GM23338 (cell line): Measurements from ENCODE around the gene GID4. TPM values are rescaled to one million over a fixed set of nuclear protein-coding genes. Genes with fewer than 3 reads are reported as not detected.

Source experiments
- ATAC-seq: fragments of 200-7000 bp; cut with Tn5 transposase; 3 replicates; pipeline ENCODE4 v1.9.1; 2020
- DNase-seq: peaks from one replicate; pipeline ENCODE4 v3.0.0-alpha.2; 2015; ENCODE audit warnings: low spot score
- H2AFZ ChIP-seq: fragments of 200-600 bp; sonication (generic); 2 replicates; pipeline ENCODE4 v1.8.0; 2016; ENCODE audit warnings: antibody characterized with exemption, mild to moderate bottlenecking, moderate library complexity
- H3F3A ChIP-seq: fragments of 200-600 bp; sonication (generic); replicated peaks from 2 replicates; pipeline ENCODE4 v1.8.0; 2017; ENCODE audit warnings: antibody characterized with exemption, mixed run types, low read depth
- H3K27ac ChIP-seq: fragments of 200-600 bp; sonication (generic); 2 replicates; pipeline ENCODE4 v1.6.1; 2016; ENCODE audit warnings: low read depth
- H3K27me3 ChIP-seq: fragments of 200-600 bp; sonication (generic); 2 replicates; pipeline ENCODE4 v1.8.0; 2016; ENCODE audit warnings: mild to moderate bottlenecking, mixed run types, moderate library complexity; ENCODE audit not compliant: insufficient read depth
- H3K36me3 ChIP-seq: fragments of 200-600 bp; sonication (generic); 2 replicates; pipeline ENCODE4 v1.8.0; 2016; ENCODE audit warnings: mild to moderate bottlenecking; ENCODE audit not compliant: insufficient read depth
- H3K4me1 ChIP-seq: fragments of 200-600 bp; sonication (generic); 2 replicates; pipeline ENCODE4 v1.8.0; 2016; ENCODE audit warnings: mild to moderate bottlenecking, moderate library complexity; ENCODE audit not compliant: insufficient read depth
- H3K4me2 ChIP-seq: fragments of 200-600 bp; sonication (generic); 2 replicates; pipeline ENCODE4 v1.7.1; 2017; ENCODE audit warnings: mixed run types
- H3K4me3 ChIP-seq: fragments of 200-600 bp; sonication (generic); 2 replicates; pipeline ENCODE4 v1.6.1; 2016; ENCODE audit warnings: mixed run types
- H3K79me2 ChIP-seq: fragments of 200-600 bp; sonication (generic); replicated peaks from 2 replicates; pipeline ENCODE4 v1.8.0; 2017; ENCODE audit warnings: mild to moderate bottlenecking; ENCODE audit not compliant: insufficient read depth
- H3K9me2 ChIP-seq: fragments of 200-600 bp; sonication (generic); 2 replicates; pipeline ENCODE4 v1.8.0; 2017; ENCODE audit not compliant: insufficient read depth
- H4K20me1 ChIP-seq: fragments of 200-600 bp; sonication (generic); replicated peaks from 2 replicates; pipeline ENCODE4 v1.8.0; 2017; ENCODE audit warnings: mild to moderate bottlenecking; ENCODE audit not compliant: insufficient read depth
- H3K27ac Mint-ChIP-seq: 2 replicates; pipeline ENCODE4 v1.8.0; 2020; ENCODE audit warnings: inconsistent platforms, mild to moderate bottlenecking, moderate library complexity, mixed read lengths
- H3K27me3 Mint-ChIP-seq: 3 replicates; pipeline ENCODE4 v1.8.0; 2022; ENCODE audit warnings: low read depth, mild to moderate bottlenecking, moderate library complexity, mixed read lengths, inconsistent platforms; ENCODE audit not compliant: insufficient read depth, poor library complexity
- H3K36me3 Mint-ChIP-seq: 3 replicates; pipeline ENCODE4 v1.8.0; 2021; ENCODE audit warnings: low read depth, mild to moderate bottlenecking, inconsistent platforms, moderate library complexity, mixed read lengths
- H3K4me1 Mint-ChIP-seq: 3 replicates; pipeline ENCODE4 v1.8.0; 2020; ENCODE audit warnings: mild to moderate bottlenecking, inconsistent platforms, mixed read lengths
- H3K4me3 Mint-ChIP-seq: 3 replicates; pipeline ENCODE4 v1.8.0; 2021; ENCODE audit warnings: moderate library complexity, mild to moderate bottlenecking, inconsistent platforms, mixed read lengths
- H3K9me3 Mint-ChIP-seq: 3 replicates; pipeline ENCODE4 v1.8.0; 2020; ENCODE audit warnings: moderate library complexity, mild to moderate bottlenecking, inconsistent platforms, mixed read lengths
- EZH2 ChIP-seq: fragments of 200-600 bp; sonication (generic); IDR thresholded peaks from one replicate; pipeline ENCODE4 v1.8.0; 2017; ENCODE audit warnings: antibody characterized with exemption, mild to moderate bottlenecking, low read depth; ENCODE audit not compliant: unreplicated experiment
- EZH2phosphoT487 ChIP-seq: fragments of 200-600 bp; sonication (generic); IDR thresholded peaks from one replicate; pipeline ENCODE4 v1.8.1; 2018; ENCODE audit warnings: antibody characterized with exemption; ENCODE audit not compliant: unreplicated experiment
- JUNB ChIP-seq: IDR thresholded peaks from one replicate; pipeline ENCODE4 v1.6.1; 2016; ENCODE audit warnings: antibody characterized with exemption; ENCODE audit not compliant: unreplicated experiment
- POLR2AphosphoS5 ChIP-seq: IDR thresholded peaks from 2 replicates; pipeline ENCODE4 v1.6.1; 2016; ENCODE audit warnings: antibody characterized with exemption, low read depth
- STAT1 ChIP-seq: IDR thresholded peaks from one replicate; pipeline ENCODE4 v1.6.1; 2016; ENCODE audit warnings: antibody characterized with exemption; ENCODE audit not compliant: unreplicated experiment
- ZNF114 ChIP-seq: fragments of 250-450 bp; sonication (Bioruptor Pico); IDR thresholded peaks from 2 replicates; pipeline ENCODE4 v1.5.0; 2020; ENCODE audit warnings: mild to moderate bottlenecking, moderate library complexity
- ZNF331 ChIP-seq: fragments of 250-450 bp; sonication (Bioruptor Pico); IDR thresholded peaks from 2 replicates; pipeline ENCODE4 v1.5.0; 2020; ENCODE audit warnings: low read depth, mild to moderate bottlenecking, moderate library complexity
- polyA plus RNA-seq: library from polyadenylated mRNA; unstranded; fragments of >200 nt; fragmentation: Nextera tagmentation; extraction: Ambion mirVana; gene quantifications from 2 replicates; pipeline ENCODE4 v1.2.1, GENCODE V29; 2016
- total RNA-seq: library from RNA; depleted of rRNA; stranded (reverse); fragments of >200 nt; shearing (Covaris generic); gene quantifications from 2 replicates; pipeline ENCODE4 v1.2.3, GENCODE V29; 2014
- TF ChIP-seq, protein P1 (sequence below), 2 experiments: fragments of 200-600 bp in 1 of 2; sonication (generic) in 1 of 2; conservative IDR thresholded peaks; 2 replicates each; pipeline versions ENCODE4 v1.5.1 to v1.6.1; 2016 to 2017; ENCODE audit warnings: antibody characterized with exemption in 2 of 2, low read depth in 2 of 2, mild to moderate bottlenecking in 2 of 2, moderate library complexity in 1 of 2
- TF ChIP-seq, protein P2 (sequence below): IDR thresholded peaks from 2 replicates; pipeline ENCODE4 v1.6.1; 2016; ENCODE audit warnings: antibody characterized with exemption
- TF ChIP-seq, protein P3 (sequence below): fragments of 250-450 bp; sonication (Bioruptor Pico); IDR thresholded peaks from 2 replicates; pipeline ENCODE4 v1.5.0; 2020; ENCODE audit warnings: mild to moderate bottlenecking, moderate library complexity

The GID4 gene
- total and polyA plus RNA-seq, 2 experiments from 2014 or later: 6.3 to 11.2 TPM

DNA sequence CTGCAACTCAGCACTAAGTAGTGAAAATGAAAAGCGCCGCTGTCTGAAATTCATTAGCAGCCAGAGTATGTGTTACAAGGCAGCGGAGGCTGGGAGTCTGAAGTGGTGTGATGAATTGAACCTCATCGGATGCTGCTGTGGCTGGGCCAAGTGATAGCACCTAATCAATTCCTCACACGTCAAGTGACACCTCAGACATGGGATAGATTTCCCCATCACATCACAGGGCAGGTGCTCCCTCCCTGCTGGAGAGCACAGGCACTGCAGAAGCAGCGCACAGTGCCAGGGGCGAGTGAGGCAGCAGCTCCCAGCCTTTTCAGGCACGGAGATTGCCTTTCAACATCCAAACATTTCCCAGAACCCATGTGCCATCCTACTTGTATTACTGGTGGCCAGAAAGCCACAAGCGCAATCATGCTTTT is 34.3 kb upstream of the GID4 start:
- Mint-ChIP-seq H3K36me3 (no peaks in the 10 kb centered on the region), H3K4me3 (no peak overlapping the region), H3K27ac (no peak overlapping the region), H3K4me1 (peaks cover 8% of the 10 kb centered on the region; the same call in 2 of the 3 replicates), H3K27me3 (peaks cover 7% of the 10 kb centered on the region), H3K9me3 (no peaks in the 10 kb centered on the region)
- Histone ChIP-seq H3K9me2 (no peaks in the 10 kb centered on the region), H2AFZ (no peak overlapping the region), H3K27me3 (no peaks in the 10 kb centered on the region), H4K20me1 (no peaks in the 10 kb centered on the region), H3K4me2 (no peak overlapping the region), H3K36me3 (no peaks in the 10 kb centered on the region), H3K27ac (no peak overlapping the region), H3F3A (no peaks in the 10 kb centered on the region), H3K4me3 (no peak overlapping the region), H3K79me2 (no peaks in the 10 kb centered on the region), H3K4me1 (no peaks in the 10 kb centered on the region)
- DNase-seq: peak; percentile 67
- TF ChIP-seq ZNF331 (CRISPR knock-in tag) (no peak), EZH2phosphoT487 (no peak), POLR2AphosphoS5 (no peak)
- TF ChIP-seq, protein P1, sequence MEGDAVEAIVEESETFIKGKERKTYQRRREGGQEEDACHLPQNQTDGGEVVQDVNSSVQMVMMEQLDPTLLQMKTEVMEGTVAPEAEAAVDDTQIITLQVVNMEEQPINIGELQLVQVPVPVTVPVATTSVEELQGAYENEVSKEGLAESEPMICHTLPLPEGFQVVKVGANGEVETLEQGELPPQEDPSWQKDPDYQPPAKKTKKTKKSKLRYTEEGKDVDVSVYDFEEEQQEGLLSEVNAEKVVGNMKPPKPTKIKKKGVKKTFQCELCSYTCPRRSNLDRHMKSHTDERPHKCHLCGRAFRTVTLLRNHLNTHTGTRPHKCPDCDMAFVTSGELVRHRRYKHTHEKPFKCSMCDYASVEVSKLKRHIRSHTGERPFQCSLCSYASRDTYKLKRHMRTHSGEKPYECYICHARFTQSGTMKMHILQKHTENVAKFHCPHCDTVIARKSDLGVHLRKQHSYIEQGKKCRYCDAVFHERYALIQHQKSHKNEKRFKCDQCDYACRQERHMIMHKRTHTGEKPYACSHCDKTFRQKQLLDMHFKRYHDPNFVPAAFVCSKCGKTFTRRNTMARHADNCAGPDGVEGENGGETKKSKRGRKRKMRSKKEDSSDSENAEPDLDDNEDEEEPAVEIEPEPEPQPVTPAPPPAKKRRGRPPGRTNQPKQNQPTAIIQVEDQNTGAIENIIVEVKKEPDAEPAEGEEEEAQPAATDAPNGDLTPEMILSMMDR (conservative IDR thresholded peaks at IDR 0.05; ENCODE audit: low read depth in 2 of 2): peak; percentile 29 to 39; a peak in 3 of 4 replicates
- TF ChIP-seq, protein P2, sequence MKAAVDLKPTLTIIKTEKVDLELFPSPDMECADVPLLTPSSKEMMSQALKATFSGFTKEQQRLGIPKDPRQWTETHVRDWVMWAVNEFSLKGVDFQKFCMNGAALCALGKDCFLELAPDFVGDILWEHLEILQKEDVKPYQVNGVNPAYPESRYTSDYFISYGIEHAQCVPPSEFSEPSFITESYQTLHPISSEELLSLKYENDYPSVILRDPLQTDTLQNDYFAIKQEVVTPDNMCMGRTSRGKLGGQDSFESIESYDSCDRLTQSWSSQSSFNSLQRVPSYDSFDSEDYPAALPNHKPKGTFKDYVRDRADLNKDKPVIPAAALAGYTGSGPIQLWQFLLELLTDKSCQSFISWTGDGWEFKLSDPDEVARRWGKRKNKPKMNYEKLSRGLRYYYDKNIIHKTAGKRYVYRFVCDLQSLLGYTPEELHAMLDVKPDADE: no peak
- ATAC-seq: peak; percentile 92

DNA sequence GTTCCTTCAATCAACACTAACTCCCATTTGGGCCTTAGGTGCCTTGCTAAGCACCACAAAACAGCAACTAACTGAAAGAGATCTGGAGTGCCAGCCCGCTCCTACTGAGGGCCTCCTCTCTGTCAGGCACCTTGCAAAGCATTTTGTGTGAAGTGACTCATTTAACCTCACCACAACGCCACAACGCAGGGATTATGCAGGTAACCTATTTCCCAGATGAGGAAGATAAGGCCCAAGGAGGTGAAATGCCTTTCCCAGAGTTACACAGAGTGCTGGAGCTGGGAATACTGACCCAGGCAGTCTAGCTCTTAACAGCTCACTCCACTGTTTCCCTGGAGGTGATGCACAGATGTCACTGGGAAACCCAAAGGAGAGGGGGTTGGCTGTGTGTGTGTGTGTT is 33.7 kb upstream of the GID4 start:
- no peaks in the 10 kb centered on the region for H4K20me1 ChIP-seq
- H3K4me3 ChIP-seq: no peak overlapping the region
- Mint-ChIP-seq H3K4me1 (peaks cover 8% of the 10 kb centered on the region; the same call in 2 of the 3 replicates), H3K9me3 (peaks cover 3% of the 10 kb centered on the region; the same call in 1 of the 3 replicates), H3K27ac (no peak overlapping the region), H3K36me3 (no peaks in the 10 kb centered on the region), H3K27me3 (peaks cover 11% of the 10 kb centered on the region), H3K4me3 (no peak overlapping the region)
- no peaks in the 10 kb centered on the region for H3K79me2 ChIP-seq
- no peak for DNase-seq
- H3K4me1 ChIP-seq: no peaks in the 10 kb centered on the region
- H3F3A ChIP-seq: no peaks in the 10 kb centered on the region
- H3K36me3 ChIP-seq: no peaks in the 10 kb centered on the region
- H3K4me2 ChIP-seq: no peak overlapping the region
- no peak overlapping the region for H3K27ac ChIP-seq
- H2AFZ ChIP-seq: no peak overlapping the region
- H3K27me3 ChIP-seq: no peaks in the 10 kb centered on the region
- no peak for ATAC-seq
- no peaks in the 10 kb centered on the region for H3K9me2 ChIP-seq
- TF ChIP-seq STAT1: no peak
- TF ChIP-seq, protein P1 (conservative IDR thresholded peaks at IDR 0.05; ENCODE audit: low read depth in 2 of 2): no peak
- TF ChIP-seq, protein P3, sequence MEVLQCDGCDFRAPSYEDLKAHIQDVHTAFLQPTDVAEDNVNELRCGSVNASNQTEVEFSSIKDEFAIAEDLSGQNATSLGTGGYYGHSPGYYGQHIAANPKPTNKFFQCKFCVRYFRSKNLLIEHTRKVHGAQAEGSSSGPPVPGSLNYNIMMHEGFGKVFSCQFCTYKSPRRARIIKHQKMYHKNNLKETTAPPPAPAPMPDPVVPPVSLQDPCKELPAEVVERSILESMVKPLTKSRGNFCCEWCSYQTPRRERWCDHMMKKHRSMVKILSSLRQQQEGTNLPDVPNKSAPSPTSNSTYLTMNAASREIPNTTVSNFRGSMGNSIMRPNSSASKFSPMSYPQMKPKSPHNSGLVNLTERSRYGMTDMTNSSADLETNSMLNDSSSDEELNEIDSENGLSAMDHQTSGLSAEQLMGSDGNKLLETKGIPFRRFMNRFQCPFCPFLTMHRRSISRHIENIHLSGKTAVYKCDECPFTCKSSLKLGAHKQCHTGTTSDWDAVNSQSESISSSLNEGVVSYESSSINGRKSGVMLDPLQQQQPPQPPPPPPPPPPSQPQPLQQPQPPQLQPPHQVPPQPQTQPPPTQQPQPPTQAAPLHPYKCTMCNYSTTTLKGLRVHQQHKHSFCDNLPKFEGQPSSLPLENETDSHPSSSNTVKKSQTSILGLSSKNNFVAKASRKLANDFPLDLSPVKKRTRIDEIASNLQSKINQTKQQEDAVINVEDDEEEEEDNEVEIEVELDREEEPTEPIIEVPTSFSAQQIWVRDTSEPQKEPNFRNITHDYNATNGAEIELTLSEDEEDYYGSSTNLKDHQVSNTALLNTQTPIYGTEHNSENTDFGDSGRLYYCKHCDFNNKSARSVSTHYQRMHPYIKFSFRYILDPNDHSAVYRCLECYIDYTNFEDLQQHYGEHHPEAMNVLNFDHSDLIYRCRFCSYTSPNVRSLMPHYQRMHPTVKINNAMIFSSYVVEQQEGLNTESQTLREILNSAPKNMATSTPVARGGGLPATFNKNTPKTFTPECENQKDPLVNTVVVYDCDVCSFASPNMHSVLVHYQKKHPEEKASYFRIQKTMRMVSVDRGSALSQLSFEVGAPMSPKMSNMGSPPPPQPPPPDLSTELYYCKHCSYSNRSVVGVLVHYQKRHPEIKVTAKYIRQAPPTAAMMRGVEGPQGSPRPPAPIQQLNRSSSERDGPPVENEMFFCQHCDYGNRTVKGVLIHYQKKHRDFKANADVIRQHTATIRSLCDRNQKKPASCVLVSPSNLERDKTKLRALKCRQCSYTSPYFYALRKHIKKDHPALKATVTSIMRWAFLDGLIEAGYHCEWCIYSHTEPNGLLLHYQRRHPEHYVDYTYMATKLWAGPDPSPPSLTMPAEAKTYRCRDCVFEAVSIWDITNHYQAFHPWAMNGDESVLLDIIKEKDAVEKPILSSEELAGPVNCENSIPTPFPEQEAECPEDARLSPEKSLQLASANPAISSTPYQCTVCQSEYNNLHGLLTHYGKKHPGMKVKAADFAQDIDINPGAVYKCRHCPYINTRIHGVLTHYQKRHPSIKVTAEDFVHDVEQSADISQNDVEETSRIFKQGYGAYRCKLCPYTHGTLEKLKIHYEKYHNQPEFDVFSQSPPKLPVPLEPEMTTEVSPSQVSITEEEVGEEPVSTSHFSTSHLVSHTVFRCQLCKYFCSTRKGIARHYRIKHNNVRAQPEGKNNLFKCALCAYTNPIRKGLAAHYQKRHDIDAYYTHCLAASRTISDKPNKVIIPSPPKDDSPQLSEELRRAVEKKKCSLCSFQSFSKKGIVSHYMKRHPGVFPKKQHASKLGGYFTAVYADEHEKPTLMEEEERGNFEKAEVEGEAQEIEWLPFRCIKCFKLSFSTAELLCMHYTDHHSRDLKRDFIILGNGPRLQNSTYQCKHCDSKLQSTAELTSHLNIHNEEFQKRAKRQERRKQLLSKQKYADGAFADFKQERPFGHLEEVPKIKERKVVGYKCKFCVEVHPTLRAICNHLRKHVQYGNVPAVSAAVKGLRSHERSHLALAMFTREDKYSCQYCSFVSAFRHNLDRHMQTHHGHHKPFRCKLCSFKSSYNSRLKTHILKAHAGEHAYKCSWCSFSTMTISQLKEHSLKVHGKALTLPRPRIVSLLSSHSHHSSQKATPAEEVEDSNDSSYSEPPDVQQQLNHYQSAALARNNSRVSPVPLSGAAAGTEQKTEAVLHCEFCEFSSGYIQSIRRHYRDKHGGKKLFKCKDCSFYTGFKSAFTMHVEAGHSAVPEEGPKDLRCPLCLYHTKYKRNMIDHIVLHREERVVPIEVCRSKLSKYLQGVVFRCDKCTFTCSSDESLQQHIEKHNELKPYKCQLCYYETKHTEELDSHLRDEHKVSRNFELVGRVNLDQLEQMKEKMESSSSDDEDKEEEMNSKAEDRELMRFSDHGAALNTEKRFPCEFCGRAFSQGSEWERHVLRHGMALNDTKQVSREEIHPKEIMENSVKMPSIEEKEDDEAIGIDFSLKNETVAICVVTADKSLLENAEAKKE: no peak
- TF ChIP-seq POLR2AphosphoS5: no peak
- TF ChIP-seq ZNF331 (CRISPR knock-in tag): no peak
- no peak for TF ChIP-seq EZH2phosphoT487
- TF ChIP-seq ZNF114 (CRISPR knock-in tag): no peak
- TF ChIP-seq JUNB: no peak
- TF ChIP-seq EZH2: no peak
